Retinal pigment epithelial cell (primary cell): ENCODE data around the gene MTFMT.
"Not testable (repeated sequence)": the region's sequence is repeated elsewhere in the genome, so short reads cannot be mapped to it uniquely, and the experiment has no call there.

ENCODE experiments used
- DNase-seq: peaks from one replicate; pipeline ENCODE4 v3.0.0-alpha.2; 2010; ENCODE audit warnings: low read depth
- H3K4me3 ChIP-seq: 2 replicates; pipeline ENCODE4 v1.5.1; 2011; ENCODE audit warnings: mild to moderate bottlenecking, low read length, control low read depth, moderate library complexity
- TF ChIP-seq, protein P1 (sequence below): conservative IDR thresholded peaks from 2 replicates; pipeline ENCODE4 v1.5.1; 2011; ENCODE audit warnings: low read depth, low read length, control low read depth, inconsistent platforms

The MTFMT gene

DNA sequence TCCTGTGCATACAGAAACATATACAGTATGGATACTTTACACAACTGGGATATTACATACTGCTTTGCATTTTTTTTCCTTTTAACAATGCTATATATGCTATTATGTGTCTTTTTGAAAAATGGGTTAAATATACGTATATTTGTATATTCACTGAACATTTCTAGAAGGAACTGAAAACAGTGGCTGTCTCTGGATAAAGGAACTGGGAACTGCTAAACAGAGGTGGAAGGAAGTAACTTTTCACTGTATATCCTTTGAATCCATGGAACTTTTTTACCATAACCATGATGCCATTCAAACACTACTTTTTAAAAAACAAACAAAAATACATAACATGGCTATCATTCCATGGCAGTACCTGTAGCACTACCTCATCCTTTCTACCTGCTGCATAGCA, 1.8 kb downstream of the MTFMT start:
- no peak for DNase-seq
- no peak overlapping the region for H3K4me3 ChIP-seq
- TF ChIP-seq, protein P1, sequence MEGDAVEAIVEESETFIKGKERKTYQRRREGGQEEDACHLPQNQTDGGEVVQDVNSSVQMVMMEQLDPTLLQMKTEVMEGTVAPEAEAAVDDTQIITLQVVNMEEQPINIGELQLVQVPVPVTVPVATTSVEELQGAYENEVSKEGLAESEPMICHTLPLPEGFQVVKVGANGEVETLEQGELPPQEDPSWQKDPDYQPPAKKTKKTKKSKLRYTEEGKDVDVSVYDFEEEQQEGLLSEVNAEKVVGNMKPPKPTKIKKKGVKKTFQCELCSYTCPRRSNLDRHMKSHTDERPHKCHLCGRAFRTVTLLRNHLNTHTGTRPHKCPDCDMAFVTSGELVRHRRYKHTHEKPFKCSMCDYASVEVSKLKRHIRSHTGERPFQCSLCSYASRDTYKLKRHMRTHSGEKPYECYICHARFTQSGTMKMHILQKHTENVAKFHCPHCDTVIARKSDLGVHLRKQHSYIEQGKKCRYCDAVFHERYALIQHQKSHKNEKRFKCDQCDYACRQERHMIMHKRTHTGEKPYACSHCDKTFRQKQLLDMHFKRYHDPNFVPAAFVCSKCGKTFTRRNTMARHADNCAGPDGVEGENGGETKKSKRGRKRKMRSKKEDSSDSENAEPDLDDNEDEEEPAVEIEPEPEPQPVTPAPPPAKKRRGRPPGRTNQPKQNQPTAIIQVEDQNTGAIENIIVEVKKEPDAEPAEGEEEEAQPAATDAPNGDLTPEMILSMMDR, result no peak

DNA sequence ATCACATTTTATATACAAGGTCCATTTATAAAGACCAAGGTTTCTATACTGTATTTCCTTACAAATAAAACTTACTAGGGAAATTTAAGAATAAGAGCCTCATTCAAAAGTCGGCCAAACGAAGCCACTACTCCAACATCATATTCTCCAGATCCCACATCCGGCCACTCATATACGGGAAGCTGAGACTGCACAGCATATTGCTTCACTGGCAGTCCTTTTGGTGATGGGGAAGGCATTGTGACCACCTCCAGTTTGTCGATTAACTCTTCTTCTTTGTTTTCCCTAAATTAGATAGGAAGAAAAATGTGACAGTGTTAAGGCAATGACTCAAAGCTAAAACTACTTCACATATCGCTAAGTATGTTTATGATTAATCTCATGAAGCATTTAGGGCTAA, 2.7 kb downstream of the MTFMT start:
- TF ChIP-seq, protein P1, result no peak

DNA sequence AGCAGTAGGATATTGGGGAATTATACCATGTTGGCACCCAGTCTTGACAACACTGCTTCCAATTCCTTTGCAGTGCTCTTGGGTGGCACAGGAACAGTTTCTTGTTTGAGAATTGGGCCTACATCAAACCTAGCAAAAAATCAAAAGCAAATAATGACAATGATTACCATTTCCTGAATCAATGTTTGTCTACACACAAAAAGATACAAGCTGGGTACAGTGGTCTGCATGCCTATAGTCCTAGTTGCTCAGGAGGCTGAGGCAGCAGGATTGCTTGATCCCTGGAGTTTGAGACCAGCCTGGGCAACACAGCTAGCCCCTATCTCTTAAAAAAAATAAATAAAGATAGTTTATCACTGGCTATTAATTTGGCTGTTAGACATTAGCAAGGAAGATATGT, 8.0 kb downstream of the MTFMT start:
- H3K4me3 ChIP-seq, result no peak overlapping the region
- DNase-seq, result no peak
- TF ChIP-seq, protein P1, result no peak

More for the DNA sequence above, 2.7 kb downstream of the MTFMT start:
- no peak overlapping the region for H3K4me3 ChIP-seq
- DNase-seq, result no peak

DNA sequence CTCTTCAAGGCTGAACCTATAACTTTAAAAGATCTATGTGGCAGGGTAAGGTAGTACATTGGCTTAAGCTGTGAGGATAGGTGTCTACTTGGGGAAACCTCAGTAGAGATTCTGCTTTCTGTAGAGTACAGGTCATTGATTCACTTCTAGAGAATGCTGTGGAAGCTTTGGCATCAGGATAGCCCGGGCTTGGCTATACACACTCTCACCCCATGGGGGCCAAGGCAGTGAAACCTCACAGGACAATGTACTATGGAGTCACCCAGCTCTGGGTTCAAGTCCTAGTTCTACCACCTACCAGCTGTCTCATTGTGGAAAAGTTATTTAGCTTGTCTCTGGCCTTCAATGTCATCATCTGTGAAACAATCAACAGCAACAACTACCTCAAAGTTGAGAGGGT, 9.0 kb downstream of the MTFMT start:
- no peak for DNase-seq
- H3K4me3 ChIP-seq, result no peak overlapping the region
- TF ChIP-seq, protein P1, result no peak

DNA sequence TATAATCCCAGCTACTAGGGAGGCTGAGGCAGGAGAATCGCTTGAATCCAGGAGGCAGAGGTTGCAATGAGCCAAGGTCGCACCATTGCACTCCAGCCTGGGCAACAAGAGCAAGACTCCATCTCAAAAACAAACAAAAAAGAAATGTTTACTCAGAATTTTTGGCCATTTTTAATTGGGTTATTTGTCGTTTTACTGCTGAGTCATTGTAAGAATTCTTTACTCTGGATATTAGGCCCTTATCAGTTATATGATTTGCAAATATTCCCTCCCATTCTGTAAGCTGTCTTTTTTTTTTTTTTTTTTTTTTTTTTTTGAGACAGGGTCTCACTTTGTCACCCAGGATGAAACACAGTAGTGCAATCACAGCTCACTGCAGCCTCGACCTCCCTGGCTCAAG, 18.2 kb downstream of the MTFMT start:
- H3K4me3 ChIP-seq, DNase-seq: not testable (repeated sequence)

DNA sequence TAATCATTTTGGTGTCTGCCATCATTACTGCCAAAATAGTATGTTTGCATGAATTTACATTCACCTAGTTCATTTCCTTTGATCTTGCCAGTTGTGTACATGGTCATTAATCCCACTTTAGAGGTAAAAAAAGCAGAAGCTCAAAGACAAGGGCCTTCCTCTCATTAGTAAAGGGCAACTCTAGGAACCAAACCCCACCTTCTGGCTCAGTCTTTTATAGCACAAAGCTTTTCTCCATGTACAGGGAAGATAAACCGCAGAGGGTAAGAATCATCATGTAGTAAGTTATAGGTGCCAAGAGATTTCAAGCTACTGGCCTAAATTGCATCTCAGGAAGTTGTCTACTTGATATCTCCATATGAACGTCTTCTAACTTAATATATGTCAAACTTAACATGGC, 20.5 kb downstream of the MTFMT start:
- no peak overlapping the region for H3K4me3 ChIP-seq
- TF ChIP-seq, protein P1, result peak; percentile 24
- no peak for DNase-seq

DNA sequence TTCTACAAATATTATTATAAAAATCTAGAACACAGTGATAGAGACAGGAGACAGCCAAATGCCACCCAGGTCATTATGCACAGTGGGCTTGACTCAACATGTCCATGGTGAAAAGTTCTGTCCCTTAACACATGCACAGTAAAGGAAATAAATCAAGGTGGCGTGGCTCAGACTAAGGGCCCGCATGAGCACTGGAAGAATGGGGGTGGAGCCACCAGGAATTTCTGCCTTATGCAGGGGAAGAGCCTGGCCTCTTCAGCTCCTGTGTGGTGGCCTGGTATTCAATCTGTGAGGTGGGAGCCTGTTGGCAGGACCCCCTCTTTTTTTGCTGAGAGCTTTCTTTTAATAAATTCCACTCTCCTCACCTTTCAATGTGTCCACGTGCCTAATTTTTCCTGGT, 22.6 kb downstream of the MTFMT start:
- TF ChIP-seq, protein P1, result no peak
- DNase-seq, result no peak
- H3K4me3 ChIP-seq, result no peak overlapping the region

DNA sequence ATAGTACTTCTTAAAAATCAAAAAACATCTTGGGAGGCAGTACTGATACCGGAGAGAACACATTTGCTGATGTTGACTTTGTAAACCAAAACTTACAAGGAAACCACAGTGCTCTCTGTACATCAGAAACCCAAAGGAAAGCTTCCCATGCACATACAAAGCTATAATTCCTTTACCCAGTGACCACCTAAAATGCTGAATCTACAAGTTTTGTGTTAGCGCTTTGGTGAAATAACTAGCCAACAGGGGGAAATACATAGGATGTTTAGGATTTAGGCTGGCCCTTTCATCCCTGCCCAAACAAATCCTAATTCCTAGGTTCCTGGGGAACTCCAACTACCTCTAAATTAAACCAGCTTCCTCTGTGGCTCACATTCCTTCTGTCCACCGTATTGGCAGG, 24.4 kb downstream of the MTFMT start:
- DNase-seq, result no peak
- TF ChIP-seq, protein P1, result no peak
- H3K4me3 ChIP-seq, result no peak overlapping the region
